K562 (cell line): Measurements from ENCODE around the gene OTOA.

Experiments
- ETV6 ChIP-seq, 3 experiments: fragments of 150-350 bp in 1 of 3; sonication (generic) in 1 of 3; formaldehyde crosslinking in 1 of 3; IDR thresholded peaks; 2 replicates each; pipeline versions ENCODE4 v1.6.1 to v1.8.0; 2014 to 2022; ENCODE audit warnings: borderline replicate concordance in 2 of 3, low read depth in 2 of 3, antibody characterized with exemption in 1 of 3, low read length in 1 of 3, mild to moderate bottlenecking in 1 of 3, missing genetic modification reagents in 1 of 3
- KDM2B ChIP-seq: fragments of 250-450 bp; sonication (Bioruptor Pico); IDR thresholded peaks from 2 replicates; pipeline ENCODE4 v1.8.0; 2021; ENCODE audit warnings: mild to moderate bottlenecking, moderate library complexity
- TF ChIP-seq, protein P1 (sequence below): sonication (generic); formaldehyde crosslinking; IDR thresholded peaks from 2 replicates; pipeline ENCODE4 v1.8.0; 2022; ENCODE audit warnings: missing genetic modification reagents, mild to moderate bottlenecking, moderate library complexity, borderline replicate concordance
- TF ChIP-seq, protein P2 (sequence below), 2 experiments: IDR thresholded peaks; 2 replicates each; pipeline ENCODE4 v1.6.1; 2012; ENCODE audit warnings: improper control_type of control experiment in 2 of 2, low read depth in 2 of 2, low read length in 2 of 2, borderline replicate concordance in 1 of 2

DNA sequence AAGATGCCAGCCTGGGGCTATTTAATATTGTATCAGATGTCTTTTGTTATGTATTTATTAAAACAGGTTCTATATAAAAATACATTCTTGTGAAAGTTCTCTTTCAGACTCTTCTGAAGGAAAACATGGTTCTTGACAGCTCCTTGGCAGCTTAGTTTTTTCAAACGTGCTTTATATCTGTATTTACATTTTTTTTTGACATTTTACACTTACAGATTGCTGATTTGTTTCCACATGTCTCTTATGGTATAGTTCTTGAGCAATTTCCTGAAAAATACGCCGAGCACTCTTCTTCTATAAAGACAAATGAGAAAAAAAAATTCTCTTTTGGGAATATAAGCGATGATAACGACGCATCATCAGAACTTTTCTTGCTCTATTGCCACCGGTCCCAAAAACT is 20.9 kb upstream of the OTOA start:
- TF ChIP-seq, protein P1, sequence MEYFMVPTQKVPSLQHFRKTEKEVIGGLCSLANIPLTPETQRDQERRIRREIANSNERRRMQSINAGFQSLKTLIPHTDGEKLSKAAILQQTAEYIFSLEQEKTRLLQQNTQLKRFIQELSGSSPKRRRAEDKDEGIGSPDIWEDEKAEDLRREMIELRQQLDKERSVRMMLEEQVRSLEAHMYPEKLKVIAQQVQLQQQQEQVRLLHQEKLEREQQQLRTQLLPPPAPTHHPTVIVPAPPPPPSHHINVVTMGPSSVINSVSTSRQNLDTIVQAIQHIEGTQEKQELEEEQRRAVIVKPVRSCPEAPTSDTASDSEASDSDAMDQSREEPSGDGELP (CRISPR knock-in tag) = no peak
- TF ChIP-seq ETV6 (IDR thresholded peaks at IDR 0.05; ENCODE audit: borderline replicate concordance in 1 of 2, low read depth in 2 of 2, low read length in 1 of 2) (no peak), ETV6 (CRISPR knock-in tag; IDR thresholded peaks at IDR 0.05; ENCODE audit: borderline replicate concordance) (no peak), KDM2B (no peak)
- TF ChIP-seq, protein P2, sequence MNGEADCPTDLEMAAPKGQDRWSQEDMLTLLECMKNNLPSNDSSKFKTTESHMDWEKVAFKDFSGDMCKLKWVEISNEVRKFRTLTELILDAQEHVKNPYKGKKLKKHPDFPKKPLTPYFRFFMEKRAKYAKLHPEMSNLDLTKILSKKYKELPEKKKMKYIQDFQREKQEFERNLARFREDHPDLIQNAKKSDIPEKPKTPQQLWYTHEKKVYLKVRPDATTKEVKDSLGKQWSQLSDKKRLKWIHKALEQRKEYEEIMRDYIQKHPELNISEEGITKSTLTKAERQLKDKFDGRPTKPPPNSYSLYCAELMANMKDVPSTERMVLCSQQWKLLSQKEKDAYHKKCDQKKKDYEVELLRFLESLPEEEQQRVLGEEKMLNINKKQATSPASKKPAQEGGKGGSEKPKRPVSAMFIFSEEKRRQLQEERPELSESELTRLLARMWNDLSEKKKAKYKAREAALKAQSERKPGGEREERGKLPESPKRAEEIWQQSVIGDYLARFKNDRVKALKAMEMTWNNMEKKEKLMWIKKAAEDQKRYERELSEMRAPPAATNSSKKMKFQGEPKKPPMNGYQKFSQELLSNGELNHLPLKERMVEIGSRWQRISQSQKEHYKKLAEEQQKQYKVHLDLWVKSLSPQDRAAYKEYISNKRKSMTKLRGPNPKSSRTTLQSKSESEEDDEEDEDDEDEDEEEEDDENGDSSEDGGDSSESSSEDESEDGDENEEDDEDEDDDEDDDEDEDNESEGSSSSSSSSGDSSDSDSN (IDR thresholded peaks at IDR 0.05; ENCODE audit: borderline replicate concordance in 1 of 2, low read depth in 2 of 2, low read length in 2 of 2) = no peak
